Endothelial cell (in vitro differentiated cells): Measurements from ENCODE around the gene ABHD12. TPM values are rescaled to one million over a fixed set of nuclear protein-coding genes. Genes with fewer than 3 reads are reported as not detected.

Experiments used
- DNase-seq: peaks from one replicate; pipeline ENCODE4 v3.0.0; 2021; ENCODE audit warnings: low spot score
- H3K27ac Mint-ChIP-seq: one replicate; pipeline ENCODE4 v1.8.0; 2021; ENCODE audit warnings: mixed read lengths, inconsistent platforms; ENCODE audit not compliant: unreplicated experiment
- H3K27me3 Mint-ChIP-seq: one replicate; pipeline ENCODE4 v1.8.0; 2021; ENCODE audit warnings: mild to moderate bottlenecking, moderate library complexity, mixed read lengths, inconsistent platforms; ENCODE audit not compliant: unreplicated experiment
- H3K36me3 Mint-ChIP-seq: one replicate; pipeline ENCODE4 v1.8.0; 2021; ENCODE audit warnings: mild to moderate bottlenecking, low read depth, mixed read lengths, inconsistent platforms; ENCODE audit not compliant: unreplicated experiment
- H3K4me1 Mint-ChIP-seq: one replicate; pipeline ENCODE4 v1.8.0; 2021; ENCODE audit warnings: mild to moderate bottlenecking, mixed read lengths, inconsistent platforms; ENCODE audit not compliant: unreplicated experiment
- H3K4me3 Mint-ChIP-seq: one replicate; pipeline ENCODE4 v1.8.0; 2021; ENCODE audit warnings: mild to moderate bottlenecking, mixed read lengths, inconsistent platforms; ENCODE audit not compliant: unreplicated experiment
- H3K9me3 Mint-ChIP-seq: one replicate; pipeline ENCODE4 v1.8.0; 2021; ENCODE audit warnings: mixed read lengths, inconsistent platforms; ENCODE audit not compliant: unreplicated experiment
- CTCF ChIP-seq: fragments of 200-600 bp; sonication (generic); IDR thresholded peaks from one replicate; pipeline ENCODE4 v1.5.0; 2021; ENCODE audit warnings: antibody characterized with exemption; ENCODE audit not compliant: unreplicated experiment
- total RNA-seq: library from RNA; stranded (reverse); fragmentation: NEBNext Ultra II Directional; extraction: Animal tissue kit (Norgen Biotek cat#: 25700); gene quantifications from one replicate; pipeline ENCODE4 v1.2.1, GENCODE V29; 2021; ENCODE audit not compliant: unreplicated experiment

The ABHD12 gene
- total RNA-seq, 1 donor from 2014 or later, result 28.0 TPM

DNA sequence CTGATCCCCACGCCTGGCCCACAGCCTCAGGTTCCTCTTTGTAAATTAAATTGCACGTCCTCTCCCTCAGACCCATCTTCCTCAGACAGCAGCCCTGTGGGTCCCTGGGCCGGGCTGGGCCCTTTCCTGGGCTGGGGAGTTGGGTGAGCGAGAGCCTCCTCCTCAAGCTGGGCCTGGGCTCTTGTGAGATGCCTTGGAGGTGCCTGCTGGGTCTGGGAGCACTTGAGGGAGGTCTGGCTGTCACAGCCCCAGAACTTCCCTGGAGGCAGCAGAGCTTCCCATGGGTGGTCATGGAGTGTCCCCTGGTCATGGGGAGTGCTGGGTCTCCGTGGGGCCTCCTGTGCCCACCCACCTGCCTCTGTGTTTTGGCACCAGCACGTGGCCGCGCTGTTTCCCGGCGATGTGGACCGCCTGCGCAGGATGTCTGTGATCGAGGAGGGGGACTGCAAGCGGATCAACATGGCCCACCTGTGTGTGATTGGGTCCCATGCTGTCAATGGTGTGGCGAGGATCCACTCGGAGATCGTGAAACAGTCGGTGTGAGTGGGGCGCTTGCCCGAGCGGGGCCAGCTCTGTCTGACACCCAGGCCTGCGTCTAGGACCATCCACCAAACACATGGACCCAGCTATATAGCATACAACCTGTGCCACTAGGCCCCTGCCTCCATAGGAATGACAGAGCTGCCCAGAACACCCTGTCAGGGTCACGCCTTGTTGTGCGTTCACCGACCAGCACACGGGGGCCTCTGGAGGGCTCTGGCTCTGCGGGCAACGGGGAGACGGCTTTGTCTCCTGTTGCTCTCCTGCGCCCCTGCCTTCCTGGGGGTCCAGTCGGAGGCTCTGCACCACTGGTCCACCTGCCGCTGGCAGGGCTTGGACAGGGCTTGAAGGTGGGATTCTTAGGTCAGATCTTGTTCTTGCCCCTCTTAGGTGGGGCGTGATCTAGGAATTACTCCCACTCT, 109.8 kb downstream of the ABHD12 start:
- H3K36me3 Mint-ChIP-seq, result peaks cover 22% of the 10 kb centered on the region
- DNase-seq, result no peak
- H3K4me3 Mint-ChIP-seq, result no peak overlapping the region
- TF ChIP-seq CTCF, result no peak
- H3K27ac Mint-ChIP-seq, result no peak overlapping the region
- no peaks in the 10 kb centered on the region for H3K4me1 Mint-ChIP-seq
- H3K27me3 Mint-ChIP-seq, result peaks cover 11% of the 10 kb centered on the region
- no peaks in the 10 kb centered on the region for H3K9me3 Mint-ChIP-seq

DNA sequence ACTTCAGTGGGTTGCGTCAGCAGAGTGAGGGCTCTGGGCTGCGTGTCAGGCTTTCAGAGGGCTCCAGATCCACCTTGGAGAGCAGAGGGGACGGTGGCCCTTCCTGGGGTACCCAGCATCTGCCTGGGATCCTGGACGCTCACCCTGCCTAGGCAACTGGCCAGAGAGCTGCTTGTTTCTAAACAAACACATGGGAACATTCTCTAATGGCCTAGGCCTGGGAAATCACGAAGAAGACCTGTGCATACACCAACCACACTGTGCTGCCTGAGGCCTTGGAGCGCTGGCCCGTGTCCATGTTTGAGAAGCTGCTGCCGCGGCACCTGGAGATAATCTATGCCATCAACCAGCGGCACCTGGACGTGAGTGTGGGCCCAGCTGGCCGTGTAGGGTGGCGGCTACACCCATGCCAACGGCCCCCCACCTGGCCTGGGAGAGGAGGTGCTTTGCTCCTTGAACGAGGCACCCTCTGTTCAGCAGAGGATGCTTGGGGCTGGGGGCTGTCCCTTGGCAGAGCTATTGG, 110.5 kb downstream of the ABHD12 start:
- TF ChIP-seq CTCF, result no peak
- H3K27ac Mint-ChIP-seq, result no peak overlapping the region
- no peak overlapping the region for H3K4me3 Mint-ChIP-seq
- no peak for DNase-seq
- H3K27me3 Mint-ChIP-seq, result peaks cover 15% of the 10 kb centered on the region
- H3K4me1 Mint-ChIP-seq, result no peaks in the 10 kb centered on the region
- H3K36me3 Mint-ChIP-seq, result peaks cover 20% of the 10 kb centered on the region
- H3K9me3 Mint-ChIP-seq, result no peaks in the 10 kb centered on the region

- Mint-ChIP-seq H3K27me3 (peaks cover 15% of the 10 kb centered on the region), H3K36me3 (peaks cover 20% of the 10 kb centered on the region), H3K27ac (no peak overlapping the region), H3K4me1 (no peaks in the 10 kb centered on the region), H3K9me3 (no peaks in the 10 kb centered on the region), H3K4me3 (no peak overlapping the region)
- DNase-seq, result no peak
- TF ChIP-seq CTCF, result no peak
Observed at GRCh38 chr20:25279403-25279802, 111.2 kb downstream of the ABHD12 start.

DNA sequence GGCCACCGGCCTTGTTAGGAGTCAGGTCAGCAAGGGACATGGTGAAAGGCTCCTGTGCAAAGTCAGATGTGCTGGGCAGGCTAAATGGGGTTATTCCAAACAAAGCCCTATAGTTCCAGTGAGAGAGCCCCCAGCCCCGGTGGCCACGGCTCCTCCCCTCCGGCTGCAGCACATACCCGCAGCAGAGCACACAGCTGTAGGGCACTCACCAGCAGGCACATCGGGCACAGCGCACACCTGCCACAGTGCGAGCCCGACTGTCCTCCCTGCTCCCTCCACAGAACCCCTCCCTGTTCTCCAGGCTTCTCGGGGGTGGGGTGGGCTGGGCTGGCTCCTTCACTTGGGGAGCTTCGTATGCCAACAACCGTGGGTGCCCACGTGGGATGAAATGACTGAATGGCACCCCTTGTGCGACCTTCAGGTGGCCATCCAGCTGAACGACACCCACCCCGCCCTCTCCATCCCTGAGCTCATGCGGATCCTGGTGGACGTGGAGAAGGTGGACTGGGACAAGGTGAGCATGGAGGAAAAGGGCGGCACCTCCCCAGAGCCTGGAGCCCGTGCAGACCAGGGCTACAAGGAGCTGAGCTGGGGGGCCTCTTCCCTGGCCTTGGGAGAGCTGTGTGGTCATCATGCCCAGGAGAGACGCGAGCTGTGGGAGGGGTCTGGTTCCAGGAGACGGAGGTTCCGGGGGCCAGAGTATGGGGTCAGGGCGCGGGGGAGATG, 111.8 kb downstream of the ABHD12 start:
- no peak overlapping the region for H3K27ac Mint-ChIP-seq
- TF ChIP-seq CTCF, result no peak
- H3K36me3 Mint-ChIP-seq, result peaks cover 22% of the 10 kb centered on the region
- no peaks in the 10 kb centered on the region for H3K9me3 Mint-ChIP-seq
- peaks cover 15% of the 10 kb centered on the region for H3K27me3 Mint-ChIP-seq
- no peak overlapping the region for H3K4me3 Mint-ChIP-seq
- H3K4me1 Mint-ChIP-seq, result no peaks in the 10 kb centered on the region
- no peak for DNase-seq
